Kasumi-1 (cell line): ENCODE results near the gene OR2T29.
"Not testable (repeated sequence)": the region's sequence is repeated elsewhere in the genome, so short reads cannot be mapped to it uniquely, and the experiment has no call there.

Experiments used
- DNase-seq, 2 experiments: peaks; one replicate each; lab custom pipeline; 2025; lab: John Stamatoyannopoulos, UW

The OR2T29 gene

GRCh38 chr1:248510217-248510616 lies 52.4 kb downstream of the OR2T29 start:
- DNase-seq = not testable (repeated sequence)

- DNase-seq = not testable (repeated sequence)
These were observed 54.8 kb downstream of the OR2T29 start, which contains the start of gene OR2G6 for GRCh38 chr1:248507773-248508172. Gene OR2G6, plus strand, starts transcription at chr1:248508073. Its CDS starts 13,574 bp downstream, at chr1:248521647.
